Adrenal gland (tissue), 5 donors: ENCODE measurements around the gene ESAM.

Experiments
- CTCF ChIP-seq, 6 experiments: fragments of 450-650 bp in 4 of 6; fragments of 200-600 bp in 2 of 6; sonication (generic) in 1 of 6; IDR thresholded peaks; 1 replicate in 5 of 6; 2 replicates in 1 of 6; pipeline versions ENCODE4 v1.5.1 to v1.8.0; 2016 to 2021; ENCODE audit warnings: antibody characterized with exemption in 6 of 6, mild to moderate bottlenecking in 2 of 6, moderate library complexity in 1 of 6
- POLR2A ChIP-seq, 2 donors: fragments of 450-650 bp; IDR thresholded peaks; one replicate each; pipeline ENCODE4 v1.6.1; 2017; ENCODE audit warnings: antibody characterized with exemption in 2 of 2, mild to moderate bottlenecking in 2 of 2, moderate library complexity in 1 of 2
- donor health status: DM: no; HTN: no; CAD: no.

DNA sequence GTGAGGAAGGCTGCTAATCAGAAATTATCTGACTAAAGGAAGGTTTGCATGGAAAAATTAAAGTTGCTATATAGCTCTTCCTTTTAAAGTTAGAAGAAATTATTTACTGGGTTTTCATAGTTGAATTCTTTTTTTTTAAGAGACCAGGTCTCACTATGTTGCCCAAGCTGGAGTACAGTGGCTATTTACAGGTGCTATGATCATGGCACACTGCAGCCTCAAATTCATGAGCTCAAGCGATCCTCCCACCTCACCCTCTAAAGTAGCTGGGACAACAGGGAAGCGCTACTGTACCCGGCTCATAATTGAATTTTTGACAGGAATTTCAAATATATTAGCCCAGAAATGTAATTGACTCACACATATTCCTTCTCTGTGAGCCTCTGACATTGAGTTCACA is 34.2 kb upstream of the ESAM start:
- TF ChIP-seq POLR2A (IDR thresholded peaks at IDR 0.05) (no peak), CTCF (IDR thresholded peaks at IDR 0.05) (no peak)
